H1 (cell line): ENCODE data around the gene ARCN1. TPM values are rescaled to one million over a fixed set of nuclear protein-coding genes. Genes with fewer than 3 reads are reported as not detected.

ENCODE experiments used
- ATF3 ChIP-seq: IDR thresholded peaks from 2 replicates; pipeline ENCODE4 v1.6.1; 2011; ENCODE audit warnings: low read depth, mild to moderate bottlenecking, low read length; ENCODE audit not compliant: insufficient read depth
- BACH1 ChIP-seq: IDR thresholded peaks from 2 replicates; pipeline ENCODE4 v1.6.1; 2012; ENCODE audit warnings: low read length, improper control_type of control experiment
- BCL11A ChIP-seq, 2 experiments: IDR thresholded peaks; one replicate each; pipeline ENCODE4 v1.6.1; 2011; ENCODE audit warnings: low read depth in 2 of 2, low read length in 2 of 2, mild to moderate bottlenecking in 2 of 2
- CHD7 ChIP-seq: fragments of 300-600 bp; sonication (generic); IDR thresholded peaks from 2 replicates; pipeline ENCODE4 v1.7.1; 2012; ENCODE audit warnings: low read length, moderate library complexity, mild to moderate bottlenecking, inconsistent platforms; ENCODE audit not compliant: insufficient replicate concordance
- KDM1A ChIP-seq: fragments of 200-600, 300-600 bp; sonication (generic); IDR thresholded peaks from 2 replicates; pipeline ENCODE4 v1.7.1; 2016; ENCODE audit warnings: mild to moderate bottlenecking, low read length, borderline replicate concordance
- NRF1 ChIP-seq: IDR thresholded peaks from 2 replicates; pipeline ENCODE4 v1.6.1; 2011; ENCODE audit warnings: mild to moderate bottlenecking, low read depth, low read length, improper control_type of control experiment
- SIX5 ChIP-seq: IDR thresholded peaks from 2 replicates; pipeline ENCODE4 v1.6.1; 2011; ENCODE audit warnings: mild to moderate bottlenecking, low read depth, low read length
- SRF ChIP-seq: IDR thresholded peaks from 2 replicates; pipeline ENCODE4 v1.6.1; 2011; ENCODE audit warnings: mild to moderate bottlenecking, low read depth, low read length, moderate library complexity
- SUZ12 ChIP-seq: fragments of 200-600 bp; sonication (generic); IDR thresholded peaks from 2 replicates; pipeline ENCODE4 v1.6.1; 2012; ENCODE audit warnings: mild to moderate bottlenecking, inconsistent platforms, low read length, moderate library complexity, mixed read lengths
- TCF12 ChIP-seq: IDR thresholded peaks from 2 replicates; pipeline ENCODE4 v1.6.1; 2011; ENCODE audit warnings: low read depth, mild to moderate bottlenecking, low read length
- ZNF274 ChIP-seq: IDR thresholded peaks from 2 replicates; pipeline ENCODE4 v1.7.0; 2012; ENCODE audit warnings: low read length, borderline replicate concordance; ENCODE audit errors: extremely low read depth
- polyA plus RNA-seq, 7 experiments: library from polyadenylated mRNA; depleted of rRNA in 3 of 7; stranded (reverse) in 5 of 7; unstranded in 2 of 7; fragments of >200 nt in 5 of 7; fragments of 200-250 nt in 2 of 7; gene quantifications; 1 replicate in 5 of 7; 2 replicates in 1 of 7; 4 replicates in 1 of 7; pipeline versions ENCODE4 v1.2.1 to v1.2.3, GENCODE V29; 2011 to 2013; ENCODE audit warnings: missing spikeins in 2 of 7, mixed read lengths in 2 of 7
- total RNA-seq: library from RNA; stranded (reverse); fragmentation: NEBNext Ultra II Directional; extraction: Animal tissue kit (Norgen Biotek cat#: 25700); gene quantifications from 2 replicates; pipeline ENCODE4 v1.2.1, GENCODE V29; 2021

ARCN1 gene
- total and polyA plus RNA-seq, 2 of the 8 experiments (the other 6 are each of a cell fraction or from before 2014, with no cell fraction given) = 132 to 146 TPM

DNA sequence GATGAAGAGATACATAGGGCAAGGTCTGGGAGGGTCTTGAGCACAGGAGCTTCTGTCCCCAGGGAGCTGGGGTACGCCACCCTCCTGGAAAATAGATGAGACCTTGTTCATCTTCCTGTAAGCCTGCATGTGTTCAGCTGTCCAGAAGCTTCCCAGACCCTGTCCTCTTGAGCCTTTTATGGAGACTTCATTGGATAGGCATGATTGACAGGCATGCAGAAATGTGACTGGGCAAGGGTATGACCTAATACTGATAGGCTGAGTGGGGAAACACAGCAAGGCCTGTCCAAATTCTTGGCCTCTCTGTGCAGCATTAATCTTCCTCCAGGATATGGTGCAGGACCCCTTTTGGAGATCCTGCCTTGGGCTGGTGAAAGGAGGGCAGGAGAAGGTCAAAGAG lies 15.7 kb downstream of the ARCN1 start (continued):
- TF ChIP-seq CHD7 (no peak), BCL11A (IDR thresholded peaks at IDR 0.05; ENCODE audit: low read depth in 2 of 2, low read length in 2 of 2) (no peak), KDM1A (no peak), TCF12 (no peak), SRF (no peak), BACH1 (no peak), NRF1 (no peak), SIX5 (no peak), SUZ12 (no peak), ZNF274 (no peak), ATF3 (no peak)
